DOHH2 (cell line): ENCODE measurements around the gene PRR16.

Experiments
- EZH2phosphoT487 ChIP-seq: fragments of 200-600 bp; sonication (generic); IDR thresholded peaks from 2 replicates; pipeline ENCODE4 v1.6.1; 2017; ENCODE audit warnings: borderline replicate concordance, mild to moderate bottlenecking, antibody characterized with exemption, low read length, moderate library complexity, mixed read lengths
- TF ChIP-seq, protein P1 (sequence below): fragments of 200-600 bp; sonication (generic); IDR thresholded peaks from one replicate; pipeline ENCODE4 v1.5.1; 2014; ENCODE audit warnings: antibody characterized with exemption, mild to moderate bottlenecking, low read depth, low read length; ENCODE audit not compliant: poor library complexity, severe bottlenecking

DNA sequence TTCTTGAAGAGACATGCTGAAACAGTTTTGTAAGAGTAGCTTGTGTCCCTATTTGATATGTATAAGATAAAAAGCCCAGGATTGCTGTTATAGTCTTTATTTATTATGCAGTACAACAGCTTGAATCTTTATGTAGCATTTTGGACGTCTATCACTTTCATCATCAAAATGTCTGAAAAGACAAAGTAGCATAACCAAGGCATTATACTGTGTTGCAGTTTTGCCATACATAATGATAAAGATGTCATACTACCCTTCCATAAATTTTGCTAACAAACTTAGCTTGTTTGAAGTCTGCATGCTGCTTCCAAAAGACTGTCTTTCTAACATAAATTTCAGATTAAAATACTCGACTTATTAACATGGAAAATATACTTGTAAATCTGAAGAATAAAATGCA lies 127.8 kb downstream of the PRR16 start:
- TF ChIP-seq, protein P1, sequence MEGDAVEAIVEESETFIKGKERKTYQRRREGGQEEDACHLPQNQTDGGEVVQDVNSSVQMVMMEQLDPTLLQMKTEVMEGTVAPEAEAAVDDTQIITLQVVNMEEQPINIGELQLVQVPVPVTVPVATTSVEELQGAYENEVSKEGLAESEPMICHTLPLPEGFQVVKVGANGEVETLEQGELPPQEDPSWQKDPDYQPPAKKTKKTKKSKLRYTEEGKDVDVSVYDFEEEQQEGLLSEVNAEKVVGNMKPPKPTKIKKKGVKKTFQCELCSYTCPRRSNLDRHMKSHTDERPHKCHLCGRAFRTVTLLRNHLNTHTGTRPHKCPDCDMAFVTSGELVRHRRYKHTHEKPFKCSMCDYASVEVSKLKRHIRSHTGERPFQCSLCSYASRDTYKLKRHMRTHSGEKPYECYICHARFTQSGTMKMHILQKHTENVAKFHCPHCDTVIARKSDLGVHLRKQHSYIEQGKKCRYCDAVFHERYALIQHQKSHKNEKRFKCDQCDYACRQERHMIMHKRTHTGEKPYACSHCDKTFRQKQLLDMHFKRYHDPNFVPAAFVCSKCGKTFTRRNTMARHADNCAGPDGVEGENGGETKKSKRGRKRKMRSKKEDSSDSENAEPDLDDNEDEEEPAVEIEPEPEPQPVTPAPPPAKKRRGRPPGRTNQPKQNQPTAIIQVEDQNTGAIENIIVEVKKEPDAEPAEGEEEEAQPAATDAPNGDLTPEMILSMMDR, result no peak
- TF ChIP-seq EZH2phosphoT487, result no peak
